Measurements from ENCODE around the gene BACH2. TPM values are rescaled to one million over a fixed set of nuclear protein-coding genes. Genes with fewer than 3 reads are reported as not detected.

Gene BACH2
- total RNA-seq, 1 donor from 2014 or later = 3.9 TPM

DNA sequence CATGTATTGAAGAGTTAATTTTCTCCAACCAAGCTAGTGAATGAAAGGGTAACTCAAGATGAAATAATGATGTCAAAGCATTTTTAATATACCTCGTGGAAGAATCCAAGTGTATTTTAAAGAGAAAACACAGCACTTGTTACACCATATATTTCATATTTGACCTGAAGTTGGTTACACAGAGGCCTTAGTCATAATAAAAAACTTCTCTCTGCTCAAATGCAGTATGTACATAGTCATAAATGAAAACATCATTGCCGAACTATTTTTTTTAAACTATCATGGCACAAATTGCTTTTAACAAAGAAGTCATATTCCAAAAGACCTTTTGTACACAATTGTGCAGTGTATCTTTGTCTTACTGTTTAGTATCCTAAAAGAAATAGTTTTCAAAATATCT lies 43.0 kb downstream of the BACH2 start:
- no peaks in the 10 kb centered on the region for H3K27me3 ChIP-seq
- no peaks in the 10 kb centered on the region for H3K9me3 ChIP-seq (ENCODE audit: low read depth)
- DNase-seq (ENCODE audit: low spot score) = no peak
- no peaks in the 10 kb centered on the region for H3F3A ChIP-seq (ENCODE audit: low read depth)
- no peak overlapping the region for H3K9ac ChIP-seq
- no peaks in the 10 kb centered on the region for H3K4me1 ChIP-seq
- H3K27me3 Mint-ChIP-seq (ENCODE audit: insufficient read depth, low read depth) = no peaks in the 10 kb centered on the region
- no peak overlapping the region for H2AFZ ChIP-seq (replicated peaks)
- no peaks in the 10 kb centered on the region for H3K9me3 Mint-ChIP-seq
- peaks cover 2% of the 10 kb centered on the region for H3K4me1 Mint-ChIP-seq
- H3K4me3 Mint-ChIP-seq = no peak overlapping the region
- peaks cover 8% of the 10 kb centered on the region for H3K36me3 Mint-ChIP-seq
- no peak overlapping the region for H3K27ac ChIP-seq
- TF ChIP-seq, protein P1, sequence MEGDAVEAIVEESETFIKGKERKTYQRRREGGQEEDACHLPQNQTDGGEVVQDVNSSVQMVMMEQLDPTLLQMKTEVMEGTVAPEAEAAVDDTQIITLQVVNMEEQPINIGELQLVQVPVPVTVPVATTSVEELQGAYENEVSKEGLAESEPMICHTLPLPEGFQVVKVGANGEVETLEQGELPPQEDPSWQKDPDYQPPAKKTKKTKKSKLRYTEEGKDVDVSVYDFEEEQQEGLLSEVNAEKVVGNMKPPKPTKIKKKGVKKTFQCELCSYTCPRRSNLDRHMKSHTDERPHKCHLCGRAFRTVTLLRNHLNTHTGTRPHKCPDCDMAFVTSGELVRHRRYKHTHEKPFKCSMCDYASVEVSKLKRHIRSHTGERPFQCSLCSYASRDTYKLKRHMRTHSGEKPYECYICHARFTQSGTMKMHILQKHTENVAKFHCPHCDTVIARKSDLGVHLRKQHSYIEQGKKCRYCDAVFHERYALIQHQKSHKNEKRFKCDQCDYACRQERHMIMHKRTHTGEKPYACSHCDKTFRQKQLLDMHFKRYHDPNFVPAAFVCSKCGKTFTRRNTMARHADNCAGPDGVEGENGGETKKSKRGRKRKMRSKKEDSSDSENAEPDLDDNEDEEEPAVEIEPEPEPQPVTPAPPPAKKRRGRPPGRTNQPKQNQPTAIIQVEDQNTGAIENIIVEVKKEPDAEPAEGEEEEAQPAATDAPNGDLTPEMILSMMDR (IDR thresholded peaks at IDR 0.05) = no peak
- TF ChIP-seq EZH2 (IDR thresholded peaks at IDR 0.05) (no peak), EZH2phosphoT487 (IDR thresholded peaks at IDR 0.05) (no peak)
- H3K36me3 ChIP-seq = no peaks in the 10 kb centered on the region
- H3K4me2 ChIP-seq = no peak overlapping the region
- H3K4me3 ChIP-seq = no peak overlapping the region
- H3K79me2 ChIP-seq (ENCODE audit: low read depth) = no peaks in the 10 kb centered on the region
- no peaks in the 10 kb centered on the region for H4K20me1 ChIP-seq (ENCODE audit: low read depth)
- no peak overlapping the region for H3K27ac Mint-ChIP-seq

- no peaks in the 10 kb centered on the region for H3K9me3 ChIP-seq (ENCODE audit: low read depth)
- H3K27me3 ChIP-seq = no peaks in the 10 kb centered on the region
- DNase-seq (ENCODE audit: low spot score) = no peak
- H3K79me2 ChIP-seq (ENCODE audit: low read depth) = no peaks in the 10 kb centered on the region
- no peak overlapping the region for H2AFZ ChIP-seq (replicated peaks)
- Mint-ChIP-seq H3K36me3 (peaks cover 15% of the 10 kb centered on the region), H3K4me1 (peaks cover 2% of the 10 kb centered on the region), H3K4me3 (no peak overlapping the region), H3K27me3 (ENCODE audit: insufficient read depth, low read depth) (no peaks in the 10 kb centered on the region), H3K27ac (no peak overlapping the region), H3K9me3 (no peaks in the 10 kb centered on the region)
- H3K4me1 ChIP-seq = no peaks in the 10 kb centered on the region
- H3F3A ChIP-seq (ENCODE audit: low read depth) = no peaks in the 10 kb centered on the region
- H3K36me3 ChIP-seq = no peaks in the 10 kb centered on the region
- no peaks in the 10 kb centered on the region for H4K20me1 ChIP-seq (ENCODE audit: low read depth)
- no peak overlapping the region for H3K4me2 ChIP-seq
- H3K9ac ChIP-seq = no peak overlapping the region
- H3K4me3 ChIP-seq = no peak overlapping the region
- no peak for TF ChIP-seq EZH2phosphoT487 (IDR thresholded peaks at IDR 0.05)
- TF ChIP-seq, protein P1 (IDR thresholded peaks at IDR 0.05) = no peak
- no peak for TF ChIP-seq EZH2 (IDR thresholded peaks at IDR 0.05)
- no peak overlapping the region for H3K27ac ChIP-seq
Measured at GRCh38 chr6:90251295-90251992, 45.2 kb downstream of the BACH2 start.

GRCh38 chr6:90250405-90250804 lies 46.2 kb downstream of the BACH2 start:
- Histone ChIP-seq H3K79me2 (ENCODE audit: low read depth) (no peaks in the 10 kb centered on the region), H3K9ac (no peak overlapping the region), H3K4me2 (no peak overlapping the region), H3K36me3 (no peaks in the 10 kb centered on the region), H3K27ac (no peak overlapping the region), H4K20me1 (ENCODE audit: low read depth) (no peaks in the 10 kb centered on the region), H3F3A (ENCODE audit: low read depth) (no peaks in the 10 kb centered on the region), H3K4me1 (no peaks in the 10 kb centered on the region), H2AFZ (replicated peaks) (no peak overlapping the region), H3K27me3 (no peaks in the 10 kb centered on the region), H3K4me3 (no peak overlapping the region), H3K9me3 (ENCODE audit: low read depth) (no peaks in the 10 kb centered on the region)
- Mint-ChIP-seq H3K27ac (no peak overlapping the region), H3K4me3 (no peak overlapping the region), H3K9me3 (no peaks in the 10 kb centered on the region), H3K27me3 (ENCODE audit: insufficient read depth, low read depth) (no peaks in the 10 kb centered on the region), H3K36me3 (peaks cover 13% of the 10 kb centered on the region), H3K4me1 (peaks cover 2% of the 10 kb centered on the region)
- TF ChIP-seq EZH2 (IDR thresholded peaks at IDR 0.05) = no peak
- TF ChIP-seq, protein P1 (IDR thresholded peaks at IDR 0.05) = no peak
- TF ChIP-seq EZH2phosphoT487 (IDR thresholded peaks at IDR 0.05) = no peak
- no peak for DNase-seq (ENCODE audit: low spot score)

All from neural progenitor cell (in vitro differentiated cells).